Neural progenitor cell (in vitro differentiated cells): ENCODE results near the gene BCAS1. TPM values are rescaled to one million over a fixed set of nuclear protein-coding genes. Genes with fewer than 3 reads are reported as not detected.

ENCODE experiments used
- DNase-seq: peaks from one replicate; pipeline ENCODE4 v3.0.0-alpha.2; 2016; ENCODE audit warnings: low spot score
- H2AFZ ChIP-seq: fragments of 200-600 bp; sonication (generic); replicated peaks from 2 replicates; pipeline ENCODE4 v1.6.1; 2016; ENCODE audit warnings: antibody characterized with exemption
- H3F3A ChIP-seq: fragments of 200-600 bp; sonication (generic); 2 replicates; pipeline ENCODE4 v1.6.1; 2016; ENCODE audit warnings: antibody characterized with exemption, low read depth
- H3K27ac ChIP-seq: fragments of 200-600 bp; sonication (generic); 2 replicates; pipeline ENCODE4 v1.5.1; 2016; ENCODE audit warnings: mild to moderate bottlenecking
- H3K27me3 ChIP-seq: fragments of 200-600 bp; sonication (generic); 2 replicates; pipeline ENCODE4 v1.6.1; 2016; ENCODE audit warnings: mild to moderate bottlenecking, moderate library complexity
- H3K36me3 ChIP-seq: fragments of 200-600 bp; sonication (generic); 2 replicates; pipeline ENCODE4 v1.5.1; 2016
- H3K4me1 ChIP-seq: fragments of 200-600 bp; sonication (generic); 2 replicates; pipeline ENCODE4 v1.6.1; 2016; ENCODE audit warnings: mixed run types
- H3K4me2 ChIP-seq: fragments of 200-600 bp; sonication (generic); 2 replicates; pipeline ENCODE4 v1.6.1; 2016
- H3K4me3 ChIP-seq: fragments of 200-600 bp; sonication (generic); 2 replicates; pipeline ENCODE4 v1.5.1; 2016
- H3K79me2 ChIP-seq: fragments of 200-600 bp; sonication (generic); 2 replicates; pipeline ENCODE4 v1.6.1; 2016; ENCODE audit warnings: low read depth
- H3K9ac ChIP-seq: fragments of 200-600 bp; sonication (generic); 2 replicates; pipeline ENCODE4 v1.6.1; 2016
- H3K9me3 ChIP-seq: fragments of 200-600 bp; sonication (generic); 2 replicates; pipeline ENCODE4 v1.5.1; 2016; ENCODE audit warnings: low read depth
- H4K20me1 ChIP-seq: fragments of 200-600 bp; sonication (generic); 2 replicates; pipeline ENCODE4 v1.6.1; 2016; ENCODE audit warnings: low read depth
- H3K27ac Mint-ChIP-seq: 3 replicates; pipeline ENCODE4 v1.8.0; 2021; ENCODE audit warnings: mixed read lengths
- H3K27me3 Mint-ChIP-seq: 2 replicates; pipeline ENCODE4 v1.8.0; 2022; ENCODE audit warnings: low read depth, mild to moderate bottlenecking, inconsistent platforms, moderate library complexity, mixed read lengths; ENCODE audit not compliant: insufficient read depth
- H3K36me3 Mint-ChIP-seq: 3 replicates; pipeline ENCODE4 v1.8.0; 2021; ENCODE audit warnings: mixed read lengths
- H3K4me1 Mint-ChIP-seq: 3 replicates; pipeline ENCODE4 v1.8.0; 2021; ENCODE audit warnings: mixed read lengths
- H3K4me3 Mint-ChIP-seq: 3 replicates; pipeline ENCODE4 v1.8.0; 2021; ENCODE audit warnings: mild to moderate bottlenecking, moderate library complexity, mixed read lengths
- H3K9me3 Mint-ChIP-seq: 3 replicates; pipeline ENCODE4 v1.8.0; 2020; ENCODE audit warnings: mixed read lengths
- CTCF ChIP-seq: fragments of 200-600 bp; sonication (generic); IDR thresholded peaks from 2 replicates; pipeline ENCODE4 v1.5.1; 2017; ENCODE audit warnings: antibody characterized with exemption, mild to moderate bottlenecking
- EZH2 ChIP-seq: fragments of 200-600 bp; sonication (generic); IDR thresholded peaks from 2 replicates; pipeline ENCODE4 v1.6.1; 2017; ENCODE audit warnings: antibody characterized with exemption, mild to moderate bottlenecking, moderate library complexity
- EZH2phosphoT487 ChIP-seq: fragments of 200-600 bp; sonication (generic); IDR thresholded peaks from 2 replicates; pipeline ENCODE4 v1.6.1; 2017; ENCODE audit warnings: antibody characterized with exemption
- total RNA-seq: library from RNA; depleted of rRNA; stranded (reverse); fragments of >200 nt; gene quantifications from 2 replicates; pipeline ENCODE4 v1.2.3, GENCODE V29; 2015; ENCODE audit warnings: low replicate concordance

The BCAS1 gene
- total RNA-seq, 1 donor from 2014 or later, result not detected

GRCh38 chr20:54002741-54003140 lies 67.7 kb downstream of the BCAS1 start:
- Histone ChIP-seq H3K27ac (no peak overlapping the region), H3K4me1 (no peaks in the 10 kb centered on the region), H3F3A (no peaks in the 10 kb centered on the region), H2AFZ (no peak overlapping the region), H3K9me3 (no peaks in the 10 kb centered on the region), H3K79me2 (no peaks in the 10 kb centered on the region), H3K9ac (no peak overlapping the region), H4K20me1 (no peaks in the 10 kb centered on the region), H3K27me3 (no peaks in the 10 kb centered on the region), H3K36me3 (no peaks in the 10 kb centered on the region), H3K4me2 (no peak overlapping the region), H3K4me3 (no peak overlapping the region)
- Mint-ChIP-seq H3K27ac (no peak overlapping the region), H3K4me1 (no peaks in the 10 kb centered on the region), H3K4me3 (no peak overlapping the region), H3K36me3 (no peaks in the 10 kb centered on the region), H3K27me3 (peaks cover 5% of the 10 kb centered on the region), H3K9me3 (peaks cover 23% of the 10 kb centered on the region)
- no peak for TF ChIP-seq EZH2phosphoT487
- TF ChIP-seq CTCF, result no peak
- TF ChIP-seq EZH2, result no peak
- no peak for DNase-seq

GRCh38 chr20:54002056-54002575 lies 68.3 kb downstream of the BCAS1 start:
- H3K36me3 Mint-ChIP-seq, result no peaks in the 10 kb centered on the region
- H3K79me2 ChIP-seq, result no peaks in the 10 kb centered on the region
- no peaks in the 10 kb centered on the region for H3K4me1 Mint-ChIP-seq

GRCh38 chr20:54000914-54001313 lies 69.5 kb downstream of the BCAS1 start:
- Histone ChIP-seq H3K4me3 (no peak overlapping the region), H3K4me1 (no peaks in the 10 kb centered on the region), H4K20me1 (no peaks in the 10 kb centered on the region), H2AFZ (no peak overlapping the region), H3K27me3 (no peaks in the 10 kb centered on the region), H3K9ac (no peak overlapping the region), H3K9me3 (no peaks in the 10 kb centered on the region), H3K79me2 (no peaks in the 10 kb centered on the region), H3K27ac (no peak overlapping the region), H3K36me3 (no peaks in the 10 kb centered on the region), H3K4me2 (no peak overlapping the region), H3F3A (no peaks in the 10 kb centered on the region)
- TF ChIP-seq EZH2, result no peak
- TF ChIP-seq EZH2phosphoT487, result no peak
- no peak for TF ChIP-seq CTCF
- Mint-ChIP-seq H3K27ac (no peak overlapping the region), H3K4me3 (no peak overlapping the region), H3K4me1 (no peaks in the 10 kb centered on the region), H3K27me3 (peaks cover 5% of the 10 kb centered on the region), H3K9me3 (peaks cover 23% of the 10 kb centered on the region), H3K36me3 (no peaks in the 10 kb centered on the region)
- no peak for DNase-seq

More at GRCh38 chr20:54002056-54002575, 68.3 kb downstream of the BCAS1 start:
- Mint-ChIP-seq H3K27me3 (peaks cover 5% of the 10 kb centered on the region), H3K27ac (no peak overlapping the region), H3K9me3 (peaks cover 23% of the 10 kb centered on the region), H3K4me3 (no peak overlapping the region)
- H3K36me3 ChIP-seq, result no peaks in the 10 kb centered on the region
- no peak overlapping the region for H3K4me3 ChIP-seq
- no peak for DNase-seq
- H3K9ac ChIP-seq, result no peak overlapping the region
- H3F3A ChIP-seq, result no peaks in the 10 kb centered on the region
- H2AFZ ChIP-seq, result no peak overlapping the region
- no peak overlapping the region for H3K27ac ChIP-seq
- no peak for TF ChIP-seq EZH2
- TF ChIP-seq CTCF, result no peak
- TF ChIP-seq EZH2phosphoT487, result no peak
- no peaks in the 10 kb centered on the region for H3K27me3 ChIP-seq
- H3K9me3 ChIP-seq, result no peaks in the 10 kb centered on the region
- no peaks in the 10 kb centered on the region for H3K4me1 ChIP-seq
- H3K4me2 ChIP-seq, result no peak overlapping the region
- no peaks in the 10 kb centered on the region for H4K20me1 ChIP-seq
